Measurements from ENCODE around the gene TSPAN8.
"Not testable (repeated sequence)": the region's sequence is repeated elsewhere in the genome, so short reads cannot be mapped to it uniquely, and the experiment has no call there.

Gene TSPAN8

DNA sequence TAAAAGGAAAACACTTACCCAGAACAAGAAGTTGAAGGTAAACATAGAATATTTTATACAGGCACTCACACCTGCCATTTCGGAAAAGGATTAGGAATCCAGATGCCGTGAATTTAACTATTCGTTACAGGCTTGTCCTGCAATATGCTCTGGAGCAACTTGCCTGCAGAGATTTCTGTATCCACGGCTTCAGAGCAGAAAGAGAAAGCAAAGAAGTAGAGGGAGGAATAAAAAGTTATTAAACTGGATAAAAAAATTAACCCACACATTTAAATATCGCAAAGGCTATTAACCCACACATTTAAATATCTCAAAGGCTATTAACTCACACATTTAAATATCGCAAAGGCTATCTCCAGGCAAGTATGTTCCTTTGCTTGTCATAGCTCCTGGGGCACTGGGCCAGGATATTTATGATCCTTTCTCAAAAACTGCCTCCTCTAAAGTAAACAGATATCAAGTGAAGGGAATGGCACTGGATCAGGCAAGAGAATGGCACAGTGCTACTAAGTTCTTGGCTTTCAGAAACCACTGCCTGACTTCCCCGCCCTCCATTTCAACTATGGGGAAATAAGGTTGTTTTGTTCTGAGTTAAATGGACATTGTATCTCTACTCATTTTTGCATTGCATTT lies at the start of gene TSPAN8:
Gene TSPAN8 (minus strand): TSS at position 399 of the 633 bp plus-strand sequence. CDS start 321 bp downstream, at position 78.
- DNase-seq, result no peak

DNA sequence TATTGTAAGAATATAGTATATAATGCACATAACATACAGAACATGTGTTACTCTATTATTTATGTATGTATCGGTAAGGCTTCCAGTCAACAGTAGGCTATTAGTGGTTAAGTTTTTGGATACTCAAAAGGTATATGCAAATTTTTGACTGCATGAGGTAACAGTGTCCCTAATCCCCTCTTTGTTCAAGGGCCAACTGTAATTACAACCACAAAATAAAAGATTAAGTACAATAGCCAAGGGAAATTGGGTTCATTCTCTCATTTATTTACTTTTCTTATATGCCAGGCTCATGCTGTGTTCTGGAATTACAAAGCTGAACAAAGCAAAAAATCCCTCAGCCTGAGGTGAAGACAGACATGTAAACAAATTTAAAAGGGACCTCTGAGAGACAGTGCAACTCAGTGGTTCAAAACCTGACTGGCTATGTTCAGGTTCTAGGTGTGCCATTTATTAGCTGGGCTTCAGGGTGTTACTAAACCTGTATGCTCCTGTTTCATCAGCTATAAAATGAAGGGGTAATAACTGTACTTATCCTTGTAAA lies 43.4 kb upstream of the TSPAN8 start:
- DNase-seq, result no peak

DNA sequence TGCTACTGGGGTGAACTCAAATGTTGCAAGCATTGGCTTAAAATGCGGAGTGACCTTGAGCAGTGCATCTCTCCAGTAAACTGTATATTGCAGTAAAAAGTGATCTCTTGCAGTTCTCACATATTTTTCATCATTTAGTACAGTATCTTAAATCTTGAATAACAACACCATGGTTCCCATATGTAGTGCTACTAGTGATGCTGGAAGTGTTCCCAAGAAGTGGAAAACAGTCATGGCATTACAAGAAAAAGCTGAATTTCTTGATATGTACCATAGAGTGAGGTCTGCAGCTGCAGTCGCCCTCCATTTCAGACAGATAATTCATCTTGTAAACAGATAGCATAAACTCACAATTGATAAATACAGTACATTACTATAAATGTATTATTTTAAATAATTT lies 42.9 kb upstream of the TSPAN8 start:
- no peak for DNase-seq

DNA sequence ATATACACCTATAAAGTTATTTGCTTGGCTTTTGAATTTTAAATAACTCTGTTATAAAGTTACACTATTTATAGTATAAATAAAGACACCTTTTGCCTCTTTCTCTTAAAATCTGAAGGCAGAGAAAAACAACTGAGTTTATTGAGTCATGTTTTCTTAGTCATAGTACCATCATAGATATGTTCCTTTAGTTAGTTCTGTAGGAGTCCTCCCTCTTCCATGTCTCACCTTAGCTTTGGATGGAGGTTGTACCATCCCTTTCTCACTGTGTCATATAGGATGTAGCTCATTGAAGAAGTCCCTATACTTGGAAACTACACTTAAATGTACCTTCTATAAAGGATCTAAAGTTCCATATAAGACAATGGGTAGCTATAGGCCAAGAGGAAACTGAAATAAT lies 39.7 kb upstream of the TSPAN8 start:
- no peak for DNase-seq

DNA sequence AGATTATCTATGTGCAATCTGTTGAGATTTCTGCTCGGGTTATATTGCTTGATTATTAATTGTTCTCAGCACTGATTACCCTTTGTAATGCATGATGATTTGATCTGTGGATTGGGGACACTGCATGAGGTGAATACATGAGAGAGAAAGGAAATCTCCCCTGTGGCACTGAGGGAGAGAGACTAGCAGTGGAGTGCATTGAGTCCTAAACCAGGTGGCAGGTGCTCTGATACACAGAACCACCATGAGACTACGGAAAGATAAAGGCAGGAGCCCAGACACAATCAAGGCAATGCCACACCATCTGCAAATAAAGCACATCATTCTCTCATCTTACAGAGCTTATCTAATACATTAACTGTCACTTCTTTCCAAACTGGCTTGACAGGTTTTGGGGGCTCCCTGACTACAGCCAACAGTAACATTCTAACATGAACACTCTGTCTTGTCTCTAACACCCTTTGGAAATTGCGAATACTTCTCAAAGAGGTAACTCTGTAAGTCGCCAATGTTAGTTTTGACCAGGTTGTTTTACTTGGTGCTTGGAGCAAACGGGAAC lies 37.6 kb upstream of the TSPAN8 start:
- no peak for DNase-seq

DNA sequence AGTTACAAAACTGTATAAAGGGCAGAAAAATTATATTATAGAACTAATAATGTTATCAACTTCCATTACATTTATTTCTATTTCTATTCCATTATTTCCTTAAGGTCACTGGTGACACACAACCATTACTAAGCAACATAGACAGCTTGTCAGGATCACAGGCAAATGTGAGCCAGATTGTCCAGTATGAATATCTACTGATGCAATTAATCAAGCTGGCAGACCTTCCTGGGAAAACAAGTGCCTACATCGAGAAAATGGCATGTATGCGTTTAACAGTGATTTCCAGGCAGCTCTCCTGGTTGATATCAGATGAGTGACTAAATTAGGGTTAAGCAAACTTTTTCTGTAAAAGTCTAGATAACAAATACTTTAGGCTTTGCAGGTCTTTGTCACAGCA lies 36.9 kb upstream of the TSPAN8 start:
- peak in 1 of 2 experiments; percentile 37 for DNase-seq

DNA sequence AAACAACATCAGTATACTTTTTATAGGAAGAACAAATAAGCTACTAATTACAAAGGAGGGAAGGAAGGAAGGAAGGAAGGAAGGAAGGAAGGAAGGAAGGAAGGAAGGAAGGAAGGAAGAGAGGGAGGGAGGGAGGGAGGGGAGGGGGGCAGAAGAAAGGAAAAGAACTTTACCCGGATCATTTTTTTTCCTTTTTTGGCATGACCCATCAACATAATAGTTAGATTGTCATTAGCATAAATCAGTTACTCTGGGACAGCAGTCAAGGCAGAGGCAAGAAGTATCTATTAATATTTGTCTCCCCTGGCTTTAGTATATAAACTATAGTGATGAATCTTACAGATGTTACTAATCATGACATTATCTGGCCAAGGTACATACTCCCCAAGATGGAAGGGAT lies 35.2 kb upstream of the TSPAN8 start:
- no peak for DNase-seq

DNA sequence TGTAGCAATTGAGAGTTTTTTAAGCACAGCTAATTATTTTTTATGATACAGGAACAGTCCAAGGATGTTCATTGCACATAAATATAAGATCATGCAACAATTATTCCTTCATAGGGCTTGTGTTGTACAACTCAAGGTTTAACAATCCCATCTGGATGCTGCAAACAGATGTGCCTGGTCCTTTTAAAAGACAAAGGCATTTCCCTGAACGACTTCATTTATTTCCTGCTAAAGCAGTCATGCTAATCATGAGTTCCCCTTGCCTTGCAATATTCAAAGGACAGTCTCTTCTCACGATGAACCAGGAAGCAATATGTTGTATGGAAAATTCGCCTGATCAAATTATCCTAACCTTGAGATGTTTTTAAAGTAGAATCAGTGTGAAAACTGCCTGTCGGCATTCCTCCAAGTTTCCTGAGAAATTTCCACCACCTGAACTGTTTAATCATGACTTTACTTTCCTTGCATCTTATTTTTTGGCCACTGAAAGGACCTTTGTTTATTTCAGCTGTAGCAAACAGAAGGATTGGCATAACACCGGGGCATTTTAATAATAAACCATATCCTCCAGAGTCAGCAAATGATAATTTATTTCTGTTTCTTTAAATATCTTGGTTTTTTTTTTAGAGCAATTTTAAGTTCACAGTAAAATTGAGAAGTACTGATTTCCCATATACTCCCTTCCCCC lies 33.9 kb upstream of the TSPAN8 start:
- no peak for DNase-seq

DNA sequence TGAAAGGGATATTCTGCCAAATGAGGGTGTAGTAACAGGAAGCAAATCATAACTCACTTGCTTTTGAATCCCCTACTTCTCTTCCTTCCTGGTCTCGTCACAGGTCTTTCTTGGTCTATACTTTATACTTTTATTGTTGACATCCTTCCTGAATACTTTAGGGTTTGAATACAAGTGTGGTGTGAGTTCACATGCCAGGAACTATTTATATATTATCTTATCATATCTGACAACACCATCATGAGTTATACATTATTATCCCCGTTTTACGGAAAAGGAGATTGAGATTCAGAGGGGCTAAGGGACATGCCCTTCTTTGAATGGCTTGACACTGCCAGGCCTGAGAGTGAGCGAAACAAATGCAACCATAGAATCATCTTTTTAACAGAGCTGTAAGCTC lies 33.0 kb upstream of the TSPAN8 start:
- no peak for DNase-seq

DNA sequence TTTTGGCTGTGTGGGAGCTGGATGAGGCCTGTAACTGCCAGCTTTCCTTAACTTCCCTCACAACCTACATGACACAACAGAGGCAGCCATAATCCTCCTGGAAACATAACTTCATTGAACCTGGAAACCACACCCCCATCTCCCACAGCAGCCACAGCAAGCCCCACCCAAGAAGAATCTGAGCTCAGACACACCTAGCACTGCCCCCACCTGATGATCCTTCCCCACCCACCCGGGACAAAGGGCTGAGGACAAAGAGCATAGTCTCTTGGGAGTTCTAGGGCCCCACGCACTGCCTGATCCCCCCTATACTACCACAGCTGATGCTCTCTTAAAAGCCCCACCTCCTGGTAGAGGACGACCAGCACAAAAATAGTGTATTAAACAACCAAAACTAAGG lies 29.6 kb upstream of the TSPAN8 start:
- DNase-seq, result no peak

DNA sequence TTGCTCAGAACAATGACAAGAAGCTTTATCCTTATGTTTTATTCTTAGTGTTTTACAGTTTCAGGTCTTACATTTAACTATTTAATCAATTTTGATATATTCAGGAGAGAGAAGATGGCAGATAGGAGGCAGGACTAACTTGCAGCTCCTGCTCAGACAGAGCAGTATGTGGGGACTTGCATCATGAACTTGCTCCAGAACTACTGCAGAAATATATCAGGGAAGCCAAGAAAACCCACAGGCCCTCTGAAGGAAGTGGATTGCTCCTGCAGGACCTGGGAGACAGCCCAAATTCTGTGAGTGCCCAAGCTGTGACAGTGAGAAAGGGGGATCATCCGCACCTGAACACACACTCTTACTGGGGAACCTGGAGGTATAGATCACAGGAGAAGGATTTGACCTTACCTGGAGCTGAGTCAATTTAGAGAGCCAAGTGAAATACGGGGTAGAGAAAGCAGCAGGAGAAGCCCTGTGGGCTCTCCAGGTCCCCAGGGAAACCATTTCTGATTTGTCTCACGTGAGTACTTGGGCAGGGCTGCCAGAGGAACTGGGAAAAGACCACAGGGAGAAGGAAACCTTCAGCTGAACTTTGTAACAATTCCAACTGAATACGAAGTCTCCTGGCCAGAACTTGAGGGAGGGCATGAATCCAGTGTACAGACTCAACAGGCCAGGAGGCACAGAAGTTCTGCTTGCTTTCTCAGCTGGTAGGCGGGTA lies 28.9 kb upstream of the TSPAN8 start:
- no peak for DNase-seq

DNA sequence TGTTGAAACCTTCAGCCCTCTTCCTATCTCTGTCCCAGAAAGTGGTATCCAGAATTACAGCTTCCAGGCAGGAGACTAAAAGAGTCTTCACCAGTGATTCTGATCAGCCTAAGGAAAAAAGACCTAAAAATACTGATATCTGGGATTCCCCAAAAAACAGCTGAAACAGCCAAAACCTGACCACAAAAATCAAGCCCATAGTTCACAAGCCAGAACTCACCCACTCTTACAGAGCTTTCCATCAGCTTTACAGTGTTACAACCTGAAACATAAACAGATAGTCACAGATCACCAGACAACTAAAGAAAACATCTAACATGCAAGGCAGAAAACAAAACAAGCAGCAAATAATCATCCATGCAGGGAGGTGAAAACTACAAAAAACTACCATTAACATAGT lies 26.0 kb upstream of the TSPAN8 start:
- DNase-seq, result no peak

DNA sequence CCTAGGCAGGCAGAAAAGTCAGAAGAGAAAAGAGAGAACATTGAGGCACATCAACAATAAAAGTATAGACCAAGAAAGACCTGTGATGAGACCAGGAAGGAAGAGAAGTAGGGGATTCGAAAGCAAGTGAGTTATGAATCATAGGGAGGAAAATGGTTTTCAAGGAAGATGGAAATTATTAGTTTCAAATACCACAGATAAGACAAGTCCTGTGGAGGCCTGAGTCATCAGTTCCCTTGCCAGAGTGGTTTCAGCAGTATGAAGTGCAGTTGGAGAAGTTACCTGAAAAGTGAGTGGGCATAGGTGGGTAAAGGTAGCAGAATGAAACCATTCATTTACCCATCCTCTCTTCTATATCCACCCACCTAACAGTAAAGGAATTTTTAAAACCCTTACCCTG lies 25.2 kb upstream of the TSPAN8 start:
- DNase-seq, result no peak

DNA sequence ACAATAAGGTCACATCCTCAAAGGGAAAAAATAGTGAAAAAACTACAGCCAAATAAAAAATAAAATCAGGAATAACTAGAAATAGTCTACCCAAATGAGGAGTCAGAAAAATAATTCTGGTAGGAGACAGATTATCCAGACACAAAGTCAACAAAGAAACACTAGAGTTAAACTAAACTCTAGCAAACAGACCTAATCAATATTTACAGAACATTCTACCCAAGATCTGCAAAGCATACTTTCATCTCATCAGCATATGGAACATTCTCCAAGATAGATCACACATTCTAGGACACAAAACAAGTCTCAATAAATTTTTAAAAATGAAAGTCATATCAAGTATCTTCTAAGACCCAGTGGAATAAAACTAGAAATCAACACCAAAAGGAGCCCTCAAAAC lies 20.4 kb upstream of the TSPAN8 start:
- no peak for DNase-seq

DNA sequence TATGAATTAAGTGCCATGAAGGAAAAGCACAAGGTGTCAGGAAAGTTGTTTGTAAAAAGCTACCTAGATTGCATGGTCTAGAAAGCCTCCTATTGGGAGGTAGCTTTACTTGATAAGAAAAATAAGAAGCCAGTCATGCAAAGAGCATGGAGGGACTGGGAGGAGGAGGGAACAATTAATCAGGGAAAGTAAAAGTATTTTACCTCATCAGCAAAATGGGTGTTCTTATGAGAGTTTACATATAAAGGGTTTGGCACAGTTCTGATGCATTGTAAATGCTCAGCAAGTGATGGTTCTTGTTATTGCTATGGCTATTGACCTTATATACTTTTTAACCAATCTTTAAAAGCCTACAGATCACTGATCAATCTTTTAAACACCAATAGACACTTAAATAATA lies 17.0 kb upstream of the TSPAN8 start:
- no peak for DNase-seq

DNA sequence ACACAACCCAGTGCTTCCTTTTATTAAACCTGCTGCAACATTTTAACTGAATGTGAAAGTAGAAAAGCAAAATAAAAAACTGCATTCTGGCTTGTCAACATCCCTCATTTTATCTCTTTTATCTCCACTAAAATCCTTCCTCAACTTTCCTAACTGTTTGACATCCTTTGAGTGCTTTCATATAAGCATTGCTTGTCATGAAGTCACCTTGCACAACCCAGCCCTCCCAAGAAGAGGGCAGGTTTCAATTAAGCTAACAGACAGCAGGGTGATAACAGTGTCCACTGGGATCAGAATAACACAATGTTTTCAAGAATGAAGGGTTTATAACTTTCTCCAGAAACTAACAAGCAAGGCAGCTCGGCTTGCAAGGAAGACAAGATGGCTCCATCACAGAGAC lies 16.3 kb upstream of the TSPAN8 start:
- DNase-seq, result no peak

DNA sequence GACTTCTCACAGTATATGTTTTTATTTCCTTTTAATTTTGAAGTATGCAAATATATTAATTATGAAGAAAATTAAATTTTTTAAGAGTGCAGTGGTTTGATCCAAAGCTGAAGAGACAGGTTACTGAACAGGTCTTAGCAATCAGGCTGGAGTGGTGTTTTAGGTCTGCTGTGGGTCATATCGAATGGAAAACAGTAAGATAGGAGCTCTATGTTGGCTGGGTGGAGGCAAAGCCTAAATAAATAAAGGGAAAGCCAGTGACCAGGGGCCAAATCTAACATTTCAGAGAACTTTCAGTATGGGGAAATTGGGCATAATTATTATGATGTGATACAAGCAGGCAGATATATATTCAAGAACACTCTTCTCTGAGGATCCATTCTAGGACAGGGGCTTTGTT lies 12.7 kb upstream of the TSPAN8 start:
- DNase-seq, result no peak

DNA sequence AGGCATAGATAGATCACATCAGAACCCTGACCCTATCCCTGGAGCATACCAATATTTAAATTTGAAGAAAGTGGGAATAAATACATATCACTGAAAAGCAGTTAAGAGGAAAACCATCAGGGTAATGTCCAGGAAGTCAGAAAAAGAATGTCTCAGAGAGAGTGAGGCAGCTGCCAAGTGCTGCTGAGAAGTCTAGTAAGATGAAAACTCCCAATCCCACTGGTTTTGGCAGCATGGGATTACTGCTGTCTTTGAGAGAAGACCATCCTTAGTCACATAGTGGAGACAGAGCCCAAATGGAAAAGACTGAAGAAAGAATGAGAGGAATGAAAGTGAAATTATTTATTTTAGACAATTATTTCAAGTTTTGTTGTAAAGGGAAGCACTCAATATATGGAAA lies 11.5 kb upstream of the TSPAN8 start:
- DNase-seq, result no peak

DNA sequence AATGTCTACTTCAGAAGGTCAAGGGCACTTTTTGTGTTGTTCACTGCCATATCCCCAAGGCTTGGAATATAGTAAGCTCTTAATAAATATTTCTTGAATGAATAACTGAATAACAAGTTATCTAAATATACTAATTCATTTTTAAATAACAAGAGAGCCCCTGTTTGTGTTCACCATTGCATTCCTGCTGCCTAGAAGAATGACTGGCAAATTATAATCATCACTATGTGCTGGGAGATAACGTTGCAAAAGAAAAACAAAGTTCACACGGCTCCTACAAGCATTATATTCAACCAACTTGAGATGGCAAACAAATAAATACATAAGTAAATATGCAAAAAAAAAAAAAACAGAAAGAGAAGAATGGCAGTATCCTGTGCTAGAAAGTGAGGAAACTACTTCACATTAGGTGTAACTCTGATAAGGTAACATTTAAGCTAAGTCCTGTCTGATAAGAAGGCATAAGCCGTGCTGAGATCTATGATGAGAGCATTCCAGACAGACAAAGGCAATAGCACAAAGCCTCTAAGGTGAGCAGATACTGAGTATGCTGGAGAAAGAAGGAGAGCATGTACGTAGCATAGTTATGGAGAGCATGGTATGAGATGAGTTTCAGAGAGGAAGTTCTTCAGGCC lies 9.2 kb upstream of the TSPAN8 start:
- DNase-seq, result no peak

DNA sequence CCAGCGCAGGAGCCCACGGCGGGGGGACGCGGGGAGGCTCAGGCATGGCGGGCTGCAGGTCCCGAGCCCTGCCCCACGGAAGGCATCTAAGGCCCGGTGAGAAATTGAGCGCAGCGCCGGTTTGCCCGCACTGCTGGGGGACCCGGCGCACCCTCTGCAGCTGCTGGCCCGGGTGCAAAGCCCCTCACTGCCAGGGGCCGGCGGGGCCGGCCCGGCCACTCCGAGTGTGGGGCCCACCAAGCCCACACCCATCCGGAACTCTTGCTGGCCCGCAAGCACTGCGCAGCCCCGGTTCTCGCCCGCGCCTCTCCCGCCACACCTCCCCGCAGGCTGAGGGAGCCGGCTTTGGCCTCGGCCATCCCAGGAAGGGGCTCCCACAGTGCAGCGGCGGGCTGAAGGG lies 8.5 kb upstream of the TSPAN8 start:
- no peak for DNase-seq

DNA sequence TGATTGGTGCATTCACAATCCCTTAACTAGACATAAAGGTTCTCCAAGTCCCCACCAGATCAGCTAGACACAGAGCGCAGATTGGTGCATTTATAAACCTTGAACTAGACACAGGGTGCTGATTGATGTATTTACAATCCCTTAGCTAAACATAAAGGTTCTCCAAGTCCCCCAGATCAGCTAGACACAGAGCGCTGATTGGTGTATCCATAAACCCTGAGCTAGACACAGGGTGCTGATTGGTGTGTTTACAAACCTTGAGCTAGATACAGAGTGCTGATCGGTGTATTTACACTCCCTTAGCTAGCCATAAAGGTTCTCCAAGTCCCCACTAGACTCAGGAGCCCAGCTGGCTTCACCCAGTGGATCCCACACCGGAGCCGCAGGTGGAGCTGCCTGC lies 8.0 kb upstream of the TSPAN8 start:
- not testable (repeated sequence) for DNase-seq

DNA sequence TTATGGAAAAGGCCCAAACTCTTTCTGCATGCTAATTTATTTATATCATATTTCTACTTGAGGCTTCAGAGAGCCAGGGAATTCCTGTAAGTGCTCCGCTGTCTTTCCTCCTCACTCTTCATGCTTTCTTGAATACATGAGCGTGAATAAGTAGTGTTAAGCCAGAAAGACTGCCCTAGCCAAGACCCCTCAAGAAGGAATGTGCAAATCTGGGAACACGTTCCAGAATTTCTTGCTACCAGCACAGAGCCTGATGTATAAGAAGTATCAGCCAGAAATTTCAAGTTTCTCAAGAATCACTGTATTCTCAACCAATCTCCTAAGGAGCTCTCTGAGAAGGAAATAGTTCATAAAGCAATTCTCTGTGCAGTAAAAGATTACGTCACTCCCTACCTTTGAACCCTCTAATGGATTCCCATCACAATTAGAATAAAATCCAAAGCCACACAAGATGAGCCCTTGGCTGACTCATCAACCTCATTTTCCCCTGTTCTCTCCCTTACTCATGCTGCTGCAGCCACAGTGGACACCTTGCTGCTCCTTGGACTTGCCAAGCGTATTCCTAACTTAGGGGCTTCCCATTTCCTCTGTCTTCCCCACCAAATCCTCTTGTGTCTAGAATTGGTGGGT lies 6.9 kb upstream of the TSPAN8 start:
- no peak for DNase-seq

DNA sequence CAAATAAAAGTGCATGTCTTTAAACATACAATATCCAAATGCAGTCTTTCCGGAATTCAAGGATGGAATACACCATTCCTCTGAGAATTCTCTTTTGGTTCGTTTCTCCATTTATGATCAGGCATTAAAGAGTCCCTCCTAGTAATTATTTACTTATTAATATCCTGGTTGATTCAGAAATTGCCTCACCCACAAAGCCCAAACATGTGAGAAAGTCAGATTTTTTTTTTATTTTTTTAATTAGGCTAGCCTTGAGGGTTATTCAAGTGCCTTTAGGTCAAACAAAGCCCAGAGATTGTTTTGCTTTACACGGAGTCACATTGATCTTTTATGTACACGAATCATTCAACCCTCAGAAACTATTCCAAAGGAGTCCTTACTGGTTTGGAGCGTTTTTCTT lies 6.4 kb upstream of the TSPAN8 start:
- no peak for DNase-seq

Measured in NCI-H446 (cell line).